Stimulated activated effector memory CD8-positive, alpha-beta T cell treated with anti-CD3 and anti-CD28 coated beads, Interleukin-12 subunit alpha, Interleukin-12 subunit beta, amount 100 ng/mL, for 72 hours (primary cell): Measurements from ENCODE around the gene DMD.

ENCODE experiments used
- ATAC-seq: fragments of 150-1000 bp; cut with Tn5 transposase; 2 replicates; pipeline ENCODE4 v1.10.0; 2021
- DNase-seq, 2 donors: peaks; one replicate each; pipeline ENCODE4 v3.0.0; 2021 to 2022; ENCODE audit warnings: low spot score in 2 of 2
- H3K27ac Mint-ChIP-seq: one replicate; pipeline ENCODE4 v1.8.0; 2022; ENCODE audit warnings: mild to moderate bottlenecking, mixed read lengths
- H3K36me3 Mint-ChIP-seq: one replicate; pipeline ENCODE4 v1.8.0; 2022; ENCODE audit warnings: mild to moderate bottlenecking, mixed read lengths
- H3K4me1 Mint-ChIP-seq: one replicate; pipeline ENCODE4 v1.8.0; 2022; ENCODE audit warnings: mixed read lengths
- H3K4me3 Mint-ChIP-seq: one replicate; pipeline ENCODE4 v1.8.0; 2022; ENCODE audit warnings: mild to moderate bottlenecking, mixed read lengths
- H3K9me3 Mint-ChIP-seq: one replicate; pipeline ENCODE4 v1.8.0; 2022; ENCODE audit warnings: mixed read lengths

DMD gene

DNA sequence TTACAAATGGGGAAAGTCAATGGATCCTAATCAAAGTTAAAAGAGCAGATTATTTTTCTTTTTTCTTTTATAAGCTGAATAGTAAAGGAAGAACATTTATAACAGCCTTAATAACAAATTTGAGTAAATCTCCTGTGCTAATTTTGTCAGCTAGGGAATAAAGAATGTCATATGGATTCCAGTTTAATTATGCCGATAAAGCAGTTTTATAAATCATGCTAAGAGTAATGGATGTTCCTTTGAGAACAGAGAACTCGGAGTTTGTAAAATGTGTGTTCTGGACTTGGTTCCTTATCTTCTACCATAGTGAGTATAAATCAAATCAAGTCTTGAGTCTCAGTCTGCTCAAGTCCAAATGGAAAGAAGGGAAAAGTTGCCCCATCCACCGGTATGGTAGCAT lies 1959.2 kb downstream of the DMD start:
- Mint-ChIP-seq H3K4me3 (no peak overlapping the region), H3K36me3 (no peaks in the 10 kb centered on the region), H3K9me3 (no peaks in the 10 kb centered on the region), H3K27ac (no peak overlapping the region), H3K4me1 (no peaks in the 10 kb centered on the region)
- DNase-seq (no peak), ATAC-seq (no peak)

DNA sequence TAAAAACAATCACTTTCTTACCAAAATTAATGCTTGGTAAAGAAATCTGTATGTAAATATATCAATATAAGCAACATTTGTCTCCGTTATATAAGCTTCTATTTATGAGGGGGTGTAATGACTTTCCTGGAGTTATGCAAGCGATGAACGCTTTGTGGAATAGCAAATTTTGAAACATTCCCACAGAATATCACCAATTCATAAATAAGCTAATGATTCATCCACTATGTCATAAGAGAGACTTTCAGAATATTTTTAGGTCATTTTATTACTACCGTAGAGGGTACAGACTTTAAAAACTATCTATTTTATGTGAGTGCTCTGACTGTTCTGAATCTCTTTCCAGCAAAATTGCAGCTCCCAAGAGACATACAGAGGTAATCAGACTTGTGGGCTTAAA lies 1960.0 kb downstream of the DMD start:
- no peak for DNase-seq
- ATAC-seq, result no peak

DNA sequence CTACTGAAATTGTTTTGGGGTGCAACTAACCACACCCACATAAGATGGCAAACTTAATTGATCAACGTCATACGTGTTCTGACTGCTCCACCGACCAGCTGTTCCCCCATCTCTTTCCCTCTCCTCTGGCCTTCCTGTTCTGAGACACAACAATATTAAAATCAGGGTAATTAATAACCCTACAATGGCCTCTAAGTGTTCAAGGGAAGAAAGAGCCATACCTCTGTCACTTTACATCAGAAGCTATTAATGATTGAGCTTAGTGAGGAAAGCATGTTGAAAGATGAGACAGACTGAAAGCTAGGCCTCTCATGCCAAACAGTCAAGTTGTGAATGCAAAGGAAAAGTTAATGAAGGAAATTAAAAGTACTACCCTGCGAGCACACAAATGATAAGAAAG lies 1965.6 kb downstream of the DMD start:
- no peaks in the 10 kb centered on the region for H3K9me3 Mint-ChIP-seq
- H3K36me3 Mint-ChIP-seq, result no peaks in the 10 kb centered on the region
- DNase-seq, result no peak
- H3K4me1 Mint-ChIP-seq, result no peaks in the 10 kb centered on the region
- no peak overlapping the region for H3K4me3 Mint-ChIP-seq
- no peak for ATAC-seq
- H3K27ac Mint-ChIP-seq, result no peak overlapping the region

More for the DNA sequence above, 1960.0 kb downstream of the DMD start:
- H3K9me3 Mint-ChIP-seq, result no peaks in the 10 kb centered on the region
- no peaks in the 10 kb centered on the region for H3K4me1 Mint-ChIP-seq
- no peaks in the 10 kb centered on the region for H3K36me3 Mint-ChIP-seq
- H3K27ac Mint-ChIP-seq, result no peak overlapping the region
- no peak overlapping the region for H3K4me3 Mint-ChIP-seq

DNA sequence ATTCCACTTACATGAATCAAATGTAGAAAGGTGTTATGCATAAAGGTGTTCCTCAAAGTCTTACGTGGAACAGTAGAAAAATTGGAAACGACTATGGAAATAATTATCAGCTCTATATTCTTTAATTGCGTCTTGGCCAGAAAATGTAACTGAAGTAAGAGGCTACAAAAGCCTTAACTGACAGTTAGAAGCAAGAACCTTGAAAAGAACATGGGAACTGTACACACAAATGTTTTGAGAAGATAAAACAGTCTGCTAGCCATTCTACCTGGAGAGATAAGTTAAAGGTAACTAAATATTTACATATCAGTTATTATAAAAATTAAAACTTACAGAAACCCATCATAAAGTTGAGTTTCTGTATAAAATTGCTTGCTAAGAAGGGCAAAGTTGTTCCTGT lies 1967.5 kb downstream of the DMD start:
- ATAC-seq, result no peak
- H3K9me3 Mint-ChIP-seq, result no peaks in the 10 kb centered on the region
- DNase-seq, result no peak
- H3K4me1 Mint-ChIP-seq, result no peaks in the 10 kb centered on the region
- no peak overlapping the region for H3K4me3 Mint-ChIP-seq
- no peak overlapping the region for H3K27ac Mint-ChIP-seq
- no peaks in the 10 kb centered on the region for H3K36me3 Mint-ChIP-seq

GRCh38 chrX:31240982-31241381 lies 1970.4 kb downstream of the DMD start:
- no peak for ATAC-seq
- no peak for DNase-seq
- no peaks in the 10 kb centered on the region for H3K9me3 Mint-ChIP-seq
- H3K4me1 Mint-ChIP-seq, result no peaks in the 10 kb centered on the region
- H3K27ac Mint-ChIP-seq, result no peak overlapping the region
- H3K4me3 Mint-ChIP-seq, result no peak overlapping the region
- no peaks in the 10 kb centered on the region for H3K36me3 Mint-ChIP-seq

GRCh38 chrX:31237189-31237588 lies 1974.2 kb downstream of the DMD start:
- H3K4me1 Mint-ChIP-seq, result no peaks in the 10 kb centered on the region
- H3K27ac Mint-ChIP-seq, result no peak overlapping the region
- no peaks in the 10 kb centered on the region for H3K9me3 Mint-ChIP-seq
- no peak for ATAC-seq
- H3K4me3 Mint-ChIP-seq, result no peak overlapping the region
- DNase-seq, result no peak
- H3K36me3 Mint-ChIP-seq, result no peaks in the 10 kb centered on the region

- H3K4me3 Mint-ChIP-seq, result no peak overlapping the region
- DNase-seq (no peak), ATAC-seq (no peak)
- H3K9me3 Mint-ChIP-seq, result no peaks in the 10 kb centered on the region
- H3K4me1 Mint-ChIP-seq, result no peaks in the 10 kb centered on the region
- H3K36me3 Mint-ChIP-seq, result no peaks in the 10 kb centered on the region
- H3K27ac Mint-ChIP-seq, result no peak overlapping the region
Measured at GRCh38 chrX:31236231-31236630, 1975.1 kb downstream of the DMD start.

- Mint-ChIP-seq H3K36me3 (no peaks in the 10 kb centered on the region), H3K9me3 (no peaks in the 10 kb centered on the region), H3K4me1 (no peaks in the 10 kb centered on the region), H3K27ac (no peak overlapping the region), H3K4me3 (no peak overlapping the region)
- DNase-seq (no peak), ATAC-seq (no peak)
Measured at GRCh38 chrX:31233941-31234496, 1977.3 kb downstream of the DMD start.

GRCh38 chrX:31232506-31232905 lies 1978.8 kb downstream of the DMD start:
- H3K36me3 Mint-ChIP-seq, result no peaks in the 10 kb centered on the region
- H3K4me3 Mint-ChIP-seq, result no peak overlapping the region
- DNase-seq, result no peak
- H3K27ac Mint-ChIP-seq, result no peak overlapping the region
- H3K4me1 Mint-ChIP-seq, result no peaks in the 10 kb centered on the region
- no peaks in the 10 kb centered on the region for H3K9me3 Mint-ChIP-seq
- no peak for ATAC-seq

DNA sequence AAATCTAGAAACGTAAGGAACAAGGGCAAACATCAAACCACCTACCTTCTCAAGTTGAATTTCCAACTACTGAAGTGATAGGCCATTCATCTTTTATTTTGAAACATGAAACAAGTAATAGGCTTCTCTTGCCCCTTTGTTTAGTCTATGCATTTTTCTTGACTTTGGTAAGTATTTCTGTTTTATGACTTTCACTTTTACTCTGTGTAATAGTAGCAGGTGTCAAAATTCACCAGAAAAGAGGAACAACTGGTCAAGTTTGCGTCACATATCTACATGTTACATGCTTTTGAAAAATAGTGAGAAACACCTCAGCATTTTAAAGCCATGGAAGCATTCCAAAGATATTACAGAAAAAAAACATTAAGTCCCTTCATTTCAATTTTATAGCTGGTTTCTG lies 1982.4 kb downstream of the DMD start:
- no peaks in the 10 kb centered on the region for H3K9me3 Mint-ChIP-seq
- H3K4me3 Mint-ChIP-seq, result no peak overlapping the region
- DNase-seq (no peak), ATAC-seq (no peak)
- no peaks in the 10 kb centered on the region for H3K4me1 Mint-ChIP-seq
- H3K27ac Mint-ChIP-seq, result no peak overlapping the region
- H3K36me3 Mint-ChIP-seq, result no peaks in the 10 kb centered on the region

DNA sequence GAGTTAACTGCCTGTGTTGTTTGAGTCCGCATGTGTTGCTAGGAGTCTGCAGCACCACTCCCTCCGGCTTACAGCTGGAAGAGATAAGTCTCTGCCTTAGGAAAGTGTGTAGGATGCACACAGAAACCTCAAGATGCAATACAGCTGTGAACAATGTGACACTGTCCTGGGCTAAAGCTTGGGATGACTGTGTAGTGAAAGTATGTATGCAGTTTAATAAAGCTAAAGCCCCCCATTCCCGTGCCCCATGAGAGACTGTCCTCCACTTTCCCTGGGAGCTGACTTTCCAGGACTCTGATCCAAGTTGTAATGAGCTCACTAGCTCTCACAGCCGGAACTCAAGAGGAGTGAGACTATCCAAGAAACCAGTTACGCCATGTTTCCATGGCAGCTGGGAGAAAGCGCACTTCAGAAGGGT lies 1982.9 kb downstream of the DMD start:
- Mint-ChIP-seq H3K27ac (no peak overlapping the region), H3K9me3 (no peaks in the 10 kb centered on the region), H3K4me3 (no peak overlapping the region), H3K4me1 (no peaks in the 10 kb centered on the region), H3K36me3 (no peaks in the 10 kb centered on the region)
- ATAC-seq (no peak), DNase-seq (no peak)

DNA sequence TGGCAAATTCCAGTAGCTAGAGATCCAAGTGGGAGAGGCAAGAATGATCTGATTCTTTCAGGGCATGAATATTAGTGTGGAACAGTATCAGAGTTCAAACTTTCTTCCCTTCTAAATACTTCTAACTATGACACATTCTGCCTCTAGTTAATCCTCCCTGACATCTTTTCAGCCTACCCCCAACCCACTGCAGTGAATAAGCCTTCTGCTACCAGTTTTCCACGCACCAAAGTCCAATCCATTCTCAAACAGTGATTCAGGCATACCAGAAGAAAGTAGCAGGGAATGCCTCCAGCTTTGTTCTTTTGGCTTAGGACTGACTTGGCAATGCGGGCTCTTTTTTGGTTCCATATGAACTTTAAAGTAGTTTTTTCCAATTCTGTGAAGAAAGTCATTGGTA lies 1984.1 kb downstream of the DMD start:
- H3K36me3 Mint-ChIP-seq, result no peaks in the 10 kb centered on the region
- DNase-seq, result no peak
- H3K4me1 Mint-ChIP-seq, result no peaks in the 10 kb centered on the region
- no peak overlapping the region for H3K4me3 Mint-ChIP-seq
- no peak for ATAC-seq
- no peaks in the 10 kb centered on the region for H3K9me3 Mint-ChIP-seq
- no peak overlapping the region for H3K27ac Mint-ChIP-seq

- DNase-seq (no peak), ATAC-seq (no peak)
- no peak overlapping the region for H3K4me3 Mint-ChIP-seq
- no peak overlapping the region for H3K27ac Mint-ChIP-seq
- no peaks in the 10 kb centered on the region for H3K36me3 Mint-ChIP-seq
- no peaks in the 10 kb centered on the region for H3K4me1 Mint-ChIP-seq
- H3K9me3 Mint-ChIP-seq, result no peaks in the 10 kb centered on the region
Measured at GRCh38 chrX:31225819-31226218, 1985.5 kb downstream of the DMD start.

- no peak overlapping the region for H3K4me3 Mint-ChIP-seq
- no peaks in the 10 kb centered on the region for H3K36me3 Mint-ChIP-seq
- no peaks in the 10 kb centered on the region for H3K9me3 Mint-ChIP-seq
- no peak overlapping the region for H3K27ac Mint-ChIP-seq
- no peak for ATAC-seq
- DNase-seq, result no peak
- no peaks in the 10 kb centered on the region for H3K4me1 Mint-ChIP-seq
Measured at GRCh38 chrX:31224381-31225012, 1986.9 kb downstream of the DMD start.

- Mint-ChIP-seq H3K4me3 (no peak overlapping the region), H3K27ac (no peak overlapping the region), H3K9me3 (no peaks in the 10 kb centered on the region), H3K4me1 (no peaks in the 10 kb centered on the region), H3K36me3 (no peaks in the 10 kb centered on the region)
- DNase-seq, result no peak
- ATAC-seq, result no peak
Measured at GRCh38 chrX:31223817-31224216, 1987.5 kb downstream of the DMD start.

DNA sequence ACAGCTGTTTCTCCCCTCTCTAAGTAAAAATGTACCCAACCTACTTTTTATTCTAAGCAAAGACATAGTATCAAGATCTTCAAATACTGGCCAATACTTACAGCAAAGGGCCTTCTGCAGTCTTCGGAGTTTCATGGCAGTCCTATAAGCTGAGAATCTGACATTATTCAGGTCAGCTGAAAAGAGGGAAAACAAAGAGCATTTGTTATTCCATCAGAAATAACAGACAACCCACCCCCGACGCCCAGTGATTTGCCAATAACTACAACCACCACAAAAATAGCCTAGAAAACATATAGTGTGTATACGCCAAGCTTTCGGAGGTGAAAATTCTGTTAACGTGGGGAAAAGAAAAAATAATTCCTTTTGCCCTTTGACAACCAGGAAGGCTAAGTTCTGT lies 1988.4 kb downstream of the DMD start:
- no peak overlapping the region for H3K4me3 Mint-ChIP-seq
- ATAC-seq (no peak), DNase-seq (no peak)
- no peaks in the 10 kb centered on the region for H3K36me3 Mint-ChIP-seq
- H3K27ac Mint-ChIP-seq, result no peak overlapping the region
- H3K9me3 Mint-ChIP-seq, result no peaks in the 10 kb centered on the region
- no peaks in the 10 kb centered on the region for H3K4me1 Mint-ChIP-seq

GRCh38 chrX:31219174-31219573 lies 1992.2 kb downstream of the DMD start:
- ATAC-seq (no peak), DNase-seq (no peak)
- Mint-ChIP-seq H3K4me1 (no peaks in the 10 kb centered on the region), H3K36me3 (no peaks in the 10 kb centered on the region), H3K9me3 (no peaks in the 10 kb centered on the region), H3K4me3 (no peak overlapping the region), H3K27ac (no peak overlapping the region)
